Stimulated activated CD4-positive, alpha-beta T cell treated with anti-CD3 and anti-CD28 coated beads, Interleukin-15, amount 100 ng/mL, for 48 hours (primary cell): Measurements from ENCODE around the gene SLC18A2.
"Not testable (repeated sequence)": the region's sequence is repeated elsewhere in the genome, so short reads cannot be mapped to it uniquely, and the experiment has no call there.

ENCODE experiments used
- DNase-seq, 2 donors: peaks; one replicate each; pipeline ENCODE4 v3.0.0-alpha.2; 2020; ENCODE audit warnings: low read depth in 2 of 2

SLC18A2 gene

DNA sequence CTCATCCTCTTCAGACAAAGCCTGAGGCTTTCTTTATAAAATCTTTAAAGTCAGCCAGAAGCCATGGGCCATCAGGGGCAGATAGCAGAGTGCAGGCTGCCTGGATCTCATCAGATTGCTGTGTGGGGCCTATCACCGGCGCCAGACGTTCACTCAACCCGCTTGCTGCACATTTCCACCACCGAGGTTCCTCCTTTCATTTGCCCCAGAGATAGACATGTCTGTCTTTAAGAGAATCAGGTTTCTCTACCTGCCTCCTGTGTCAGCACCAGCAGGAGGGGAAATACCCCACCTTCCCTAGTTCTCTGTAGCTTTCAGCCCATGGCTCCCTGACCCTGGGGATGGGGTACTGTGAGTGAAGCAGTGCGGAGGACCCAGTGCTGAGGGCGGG, 22.0 kb downstream of the SLC18A2 start:
- no peak for DNase-seq

DNA sequence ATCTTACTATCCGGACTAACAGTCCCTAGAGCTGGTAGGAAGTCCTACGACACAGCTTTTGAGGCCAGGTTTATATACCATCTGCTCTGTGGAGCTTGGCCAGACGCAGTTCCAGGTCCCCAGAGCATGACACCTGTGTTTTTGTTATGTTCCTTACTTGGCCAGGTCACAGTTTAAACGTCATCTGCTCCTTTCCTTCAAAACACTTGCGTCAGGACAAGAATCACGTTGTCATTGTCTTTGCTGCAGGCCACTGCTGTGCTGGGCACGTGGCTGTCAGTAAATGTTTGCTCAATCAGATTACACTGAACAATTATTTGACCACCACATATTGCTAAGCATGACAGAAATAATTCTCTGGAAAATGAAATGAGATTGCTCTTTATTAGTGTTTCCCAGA, 23.9 kb downstream of the SLC18A2 start:
- no peak for DNase-seq

DNA sequence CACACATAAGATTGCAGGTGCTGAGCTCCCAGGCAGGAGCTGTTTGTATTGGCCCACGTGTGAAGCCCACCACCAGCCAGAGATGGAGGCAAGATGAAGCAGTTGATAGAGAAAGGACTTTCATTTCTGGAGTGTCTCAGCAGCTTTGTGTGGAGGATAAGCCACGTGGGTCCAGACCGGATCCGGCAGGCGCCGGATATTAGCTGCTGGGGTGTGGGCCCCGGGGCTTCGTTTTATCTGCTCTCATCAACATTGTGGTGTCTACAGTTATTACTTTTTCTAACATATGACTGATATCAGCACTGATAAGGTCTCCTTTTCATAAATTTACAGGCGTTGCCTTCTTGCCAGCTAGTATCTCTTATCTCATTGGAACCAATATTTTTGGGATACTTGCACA, 25.5 kb downstream of the SLC18A2 start:
- DNase-seq = no peak

DNA sequence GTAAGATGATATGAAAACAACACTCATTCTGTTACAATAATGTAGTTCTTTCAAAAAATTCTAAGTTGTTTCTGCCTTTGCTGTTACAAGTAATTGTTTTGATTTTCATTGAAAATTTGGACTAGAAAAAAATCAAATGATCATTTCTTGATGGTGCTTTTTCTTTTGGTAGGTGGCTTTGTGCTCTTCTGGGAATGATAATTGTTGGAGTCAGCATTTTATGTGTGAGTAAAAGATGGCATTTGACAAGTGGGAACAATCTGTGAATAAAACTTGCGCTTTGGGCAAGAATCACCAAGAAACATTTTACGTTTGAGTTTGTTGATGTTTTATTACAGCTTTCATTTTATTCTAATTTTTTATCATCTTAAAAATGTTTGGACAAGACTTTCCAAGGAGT, 25.9 kb downstream of the SLC18A2 start:
- DNase-seq = no peak

DNA sequence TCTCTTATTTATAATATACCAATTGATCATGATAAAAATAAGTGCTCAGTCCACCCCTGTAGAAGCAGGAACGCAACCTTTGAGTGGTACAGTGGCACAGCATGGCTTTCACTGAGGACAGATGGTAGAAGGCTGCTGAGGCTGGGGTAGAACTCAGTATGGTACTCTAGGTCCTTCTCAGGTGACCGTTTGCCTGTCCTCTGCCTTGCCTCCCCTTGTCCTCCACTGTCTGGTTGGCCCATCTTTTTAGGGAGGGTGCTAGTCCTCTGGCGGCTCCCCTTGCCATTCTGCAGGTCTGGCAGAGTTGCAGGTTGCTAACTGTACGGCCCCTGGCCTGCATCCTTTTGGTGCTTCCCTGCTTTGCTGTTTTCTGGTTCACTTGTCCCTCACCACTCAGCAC, 27.3 kb downstream of the SLC18A2 start:
- no peak for DNase-seq

DNA sequence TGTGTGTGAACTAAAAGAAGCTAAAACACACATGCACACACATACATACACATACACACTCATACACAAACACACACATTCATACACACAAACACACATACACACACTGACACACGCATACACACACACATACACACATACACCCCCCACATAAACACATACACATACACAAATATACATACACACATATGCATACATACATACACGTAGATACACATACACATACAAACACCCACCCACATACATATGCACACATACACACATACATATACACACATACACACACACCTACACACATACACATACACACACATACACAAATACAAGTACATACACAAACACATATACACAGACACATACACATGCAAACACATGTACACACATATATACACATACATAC, 28.0 kb downstream of the SLC18A2 start:
- no peak for DNase-seq

DNA sequence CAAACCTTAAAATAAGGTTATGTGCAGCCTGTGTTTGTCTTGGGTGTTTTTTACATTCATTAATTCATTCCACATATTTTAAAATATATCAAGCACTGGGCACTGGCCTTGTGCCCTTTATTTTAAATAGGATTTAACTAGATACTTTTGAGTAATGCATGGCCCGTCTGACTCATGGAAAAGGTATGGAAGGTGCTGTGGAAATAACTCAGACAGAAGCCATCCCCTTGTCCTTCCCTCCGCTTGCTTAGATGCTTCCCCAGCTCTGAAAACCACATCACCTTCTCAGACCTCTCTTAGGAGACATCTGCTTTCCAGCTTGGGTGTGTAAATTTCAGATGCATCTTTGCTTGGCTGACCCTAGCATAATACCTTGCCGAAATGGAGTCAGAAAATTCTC, 30.5 kb downstream of the SLC18A2 start:
- DNase-seq = no peak

DNA sequence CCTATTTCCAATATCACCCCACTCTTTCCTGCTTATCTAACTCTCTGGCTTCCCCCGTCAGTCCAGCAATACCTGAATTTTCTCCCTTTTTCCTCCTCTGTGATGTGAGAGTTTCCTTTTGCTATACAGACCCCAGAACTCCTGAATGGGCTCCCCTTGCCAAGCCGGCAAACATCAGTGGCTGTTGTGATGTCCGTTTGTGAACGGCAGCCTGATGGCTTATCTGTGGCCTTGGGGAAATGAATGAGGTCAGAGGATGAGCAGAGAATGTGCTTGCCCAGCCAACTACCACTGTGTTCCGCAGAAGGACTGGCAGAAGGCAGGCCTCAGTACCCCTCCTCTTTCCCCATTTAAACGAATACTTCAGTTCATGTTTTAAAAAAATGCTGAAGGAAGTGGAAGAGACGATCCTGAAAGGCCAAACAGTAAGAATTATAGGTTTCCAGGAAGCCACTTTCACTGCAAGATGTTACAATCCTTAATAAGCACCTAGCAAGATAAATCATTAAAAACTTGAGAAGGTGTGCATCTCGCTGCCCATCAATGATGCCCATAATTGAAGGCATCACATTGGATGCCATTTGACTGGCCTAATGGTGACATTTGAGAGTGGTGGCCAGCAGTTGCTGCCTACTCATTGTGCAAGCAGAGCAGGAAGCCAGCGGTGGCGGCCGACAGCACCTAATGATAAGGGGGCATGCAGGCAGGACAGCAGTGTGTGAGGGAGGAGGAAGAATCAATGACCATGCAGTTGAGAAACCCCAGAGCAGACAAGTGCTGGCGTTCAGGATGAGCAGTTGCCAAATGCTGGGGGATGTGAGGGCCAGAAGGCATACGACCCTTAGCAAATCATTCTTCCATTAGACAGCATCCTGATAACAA, 31.5 kb downstream of the SLC18A2 start:
- DNase-seq = no peak

DNA sequence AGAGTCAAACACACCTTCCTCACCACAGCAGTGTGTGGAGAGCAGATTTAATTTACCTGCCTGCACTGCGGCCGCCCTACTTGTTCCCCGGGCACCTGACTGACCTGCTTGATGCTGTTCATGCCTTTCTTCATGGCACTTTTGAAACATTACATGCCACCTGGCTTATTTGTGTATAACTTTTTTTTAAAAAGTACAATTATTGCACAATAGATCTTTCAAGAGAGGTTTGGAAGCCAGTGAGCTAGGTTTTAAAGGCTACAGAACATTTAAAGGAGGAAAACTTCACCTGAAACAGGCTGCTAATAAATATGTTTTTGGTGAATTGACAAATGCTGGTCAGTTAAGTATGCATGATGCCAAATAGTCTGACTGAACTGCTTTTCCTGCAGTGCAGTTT, 33.1 kb downstream of the SLC18A2 start:
- DNase-seq = no peak

DNA sequence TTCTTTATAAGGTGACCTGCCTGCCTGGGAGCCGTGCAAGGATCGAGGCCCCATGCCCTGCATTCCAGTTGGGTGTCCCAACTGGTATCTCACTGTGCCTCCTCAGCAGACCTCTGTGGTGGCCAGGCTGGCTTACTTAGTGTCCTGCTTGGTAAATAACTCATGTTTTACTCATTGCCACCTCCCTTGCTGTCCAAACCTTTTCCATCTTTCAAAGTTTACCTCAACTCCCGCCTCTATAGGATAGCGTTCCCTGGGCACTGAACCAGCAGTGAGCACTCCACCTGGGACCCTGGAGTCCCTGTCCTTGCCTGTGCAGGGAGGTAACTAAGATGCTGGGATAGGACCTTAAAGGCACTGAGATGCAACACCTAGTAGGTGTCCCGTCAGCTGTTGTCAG, 33.6 kb downstream of the SLC18A2 start:
- DNase-seq = no peak

DNA sequence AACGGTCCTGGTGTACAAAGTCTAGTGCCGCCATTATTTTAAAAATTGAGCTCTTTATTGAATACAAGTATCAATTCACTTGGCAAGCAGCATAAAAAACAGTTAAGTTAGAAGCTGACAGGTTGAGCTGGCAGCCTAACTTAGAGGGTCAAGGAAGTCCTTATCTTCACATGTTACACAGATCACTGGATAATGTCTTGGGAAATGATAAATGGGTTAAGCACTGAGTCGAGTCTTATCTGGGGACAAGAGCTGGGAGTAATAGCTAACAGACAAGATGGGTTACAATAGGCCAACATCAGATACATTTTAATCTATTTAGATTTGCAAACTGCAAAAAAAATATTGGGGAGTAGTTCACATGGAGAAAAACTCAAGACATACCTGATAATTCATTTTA, 34.2 kb downstream of the SLC18A2 start:
- no peak for DNase-seq

DNA sequence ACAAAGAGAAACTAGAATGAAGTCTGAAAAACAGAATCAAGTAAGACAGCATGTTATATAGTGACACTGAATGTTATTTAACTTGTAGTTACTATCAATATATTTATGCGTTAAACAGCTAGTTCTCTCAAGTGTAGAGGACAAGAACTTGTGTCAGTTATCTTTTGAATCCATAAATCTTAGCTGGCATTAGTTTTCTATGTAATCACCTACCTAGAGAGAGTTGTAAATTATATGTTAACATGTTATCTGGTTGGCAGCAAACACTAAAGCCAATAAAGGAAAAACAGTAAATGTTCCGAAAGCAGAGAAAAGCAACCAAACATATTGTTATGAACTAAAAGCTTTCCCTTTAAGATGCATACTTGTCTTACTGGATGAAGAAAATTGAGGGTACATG, 36.8 kb downstream of the SLC18A2 start:
- DNase-seq = no peak

DNA sequence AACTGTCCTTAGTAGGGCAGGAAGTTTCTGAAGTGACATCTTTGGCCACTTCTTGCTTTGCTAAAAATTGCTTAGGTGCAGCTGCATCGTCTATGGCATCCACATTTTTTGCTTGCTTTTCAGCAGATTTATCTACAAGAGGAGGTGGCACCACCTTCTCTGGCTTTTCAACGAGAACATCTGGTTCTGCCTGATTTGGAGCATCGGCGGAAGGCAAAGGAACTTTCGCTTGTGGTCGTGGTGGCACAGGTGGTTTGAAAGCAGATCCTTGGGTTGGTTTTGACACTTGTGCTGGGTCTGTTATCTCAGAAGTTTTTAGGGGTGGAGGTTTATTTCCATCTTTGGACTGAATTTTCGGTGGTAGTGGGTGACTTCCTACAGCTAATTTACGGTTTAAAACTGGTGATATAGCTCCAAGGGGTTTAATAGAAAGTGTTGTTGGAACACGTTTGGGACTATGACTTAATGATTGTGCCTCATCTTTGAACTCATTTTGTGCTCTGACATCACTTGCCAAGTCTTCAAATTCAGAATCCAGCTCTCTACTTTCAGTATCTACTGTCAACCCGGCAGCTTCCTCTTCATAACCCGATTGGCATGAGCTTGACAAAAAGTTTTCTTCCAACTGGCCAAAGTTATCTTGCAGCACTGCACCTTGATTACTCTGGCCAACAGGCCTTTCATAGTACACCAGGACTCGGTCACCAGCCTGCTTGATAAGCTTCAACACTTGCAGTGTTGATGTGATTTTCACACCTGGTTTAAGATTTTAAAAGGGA, 44.0 kb downstream of the SLC18A2 start:
- DNase-seq = no peak

DNA sequence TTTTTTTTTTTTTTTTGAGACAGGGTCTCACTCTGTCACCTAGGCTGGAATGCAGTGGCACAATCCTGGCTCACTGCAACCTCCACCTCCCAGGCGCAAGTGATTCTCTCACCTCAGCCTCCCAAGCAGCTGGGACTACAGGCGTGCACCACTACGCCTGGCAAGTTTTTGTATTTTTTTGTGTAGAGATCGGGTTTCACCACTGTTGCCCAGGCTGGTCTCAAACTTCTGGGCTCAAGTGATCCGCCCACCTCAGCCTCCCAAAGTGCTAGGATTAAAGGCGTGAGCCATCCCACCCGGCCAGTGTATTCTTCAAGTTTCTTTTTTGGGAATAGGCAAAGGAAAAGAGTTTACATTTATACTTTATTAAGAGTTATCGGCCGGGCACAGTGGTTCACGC, 50.0 kb downstream of the SLC18A2 start:
- not testable (repeated sequence) for DNase-seq

DNA sequence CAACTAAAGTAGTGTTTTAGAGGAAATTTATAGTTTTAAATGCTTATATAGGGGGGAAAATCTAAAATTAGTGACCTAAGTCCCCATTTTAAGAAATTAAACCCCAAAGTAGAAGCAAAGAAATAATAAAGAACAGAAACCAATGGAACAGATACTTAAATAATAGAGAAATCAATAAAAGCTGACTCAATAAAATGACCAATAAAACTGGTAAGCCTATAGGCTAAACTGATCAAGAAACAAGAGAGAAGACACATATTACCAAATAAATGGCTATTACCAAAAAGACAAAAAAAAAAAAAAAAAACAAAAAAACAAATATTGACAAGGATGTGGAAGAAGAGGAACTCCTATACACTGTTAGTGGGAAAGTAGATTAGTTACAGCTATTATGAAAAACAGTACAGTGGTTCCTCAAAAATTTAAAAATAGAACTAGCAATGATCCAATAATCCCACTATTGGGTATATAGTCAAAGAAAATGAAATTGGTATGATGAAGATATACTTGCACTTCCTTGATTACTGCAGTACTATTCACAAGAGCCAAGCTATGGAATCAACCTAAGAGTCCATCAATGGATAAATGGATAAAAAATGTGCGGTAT, 53.2 kb downstream of the SLC18A2 start:
- DNase-seq = no peak

DNA sequence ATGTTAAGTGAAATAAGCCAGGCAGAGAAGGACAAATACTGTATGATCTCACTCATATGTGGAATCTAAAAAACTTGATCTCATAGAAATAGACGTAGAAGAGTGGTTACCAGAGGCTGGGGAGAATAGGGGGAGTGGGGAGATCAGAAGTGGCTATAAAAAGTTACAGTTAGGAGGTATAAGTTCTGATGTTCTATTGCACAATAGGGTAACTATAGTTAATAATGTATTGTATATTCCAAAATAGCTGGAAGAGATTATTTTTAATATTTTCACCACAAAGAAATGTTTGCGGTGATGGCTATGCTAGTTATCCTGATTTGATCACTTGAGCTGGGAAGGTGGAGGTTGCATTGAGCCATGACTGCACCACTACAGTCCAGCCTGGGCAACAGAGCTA, 53.8 kb downstream of the SLC18A2 start:
- DNase-seq = no peak

DNA sequence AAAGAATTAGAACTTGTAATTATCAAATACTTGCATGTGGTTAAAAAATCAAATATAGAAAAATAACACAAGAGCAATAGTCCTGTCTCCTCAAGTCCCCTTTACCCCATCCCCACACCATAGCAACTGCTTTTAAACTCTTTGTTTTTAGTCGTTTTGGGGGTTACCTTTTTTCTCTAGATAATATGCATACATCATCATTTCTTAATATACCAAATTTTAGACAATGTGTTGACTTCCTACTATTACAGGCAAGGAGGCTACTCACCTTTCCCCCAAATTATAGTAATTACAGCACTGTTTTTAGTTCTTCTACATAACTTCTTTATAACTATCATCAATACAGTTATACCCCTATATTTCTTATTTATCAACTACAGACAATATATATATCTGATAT, 57.3 kb downstream of the SLC18A2 start:
- DNase-seq = no peak

DNA sequence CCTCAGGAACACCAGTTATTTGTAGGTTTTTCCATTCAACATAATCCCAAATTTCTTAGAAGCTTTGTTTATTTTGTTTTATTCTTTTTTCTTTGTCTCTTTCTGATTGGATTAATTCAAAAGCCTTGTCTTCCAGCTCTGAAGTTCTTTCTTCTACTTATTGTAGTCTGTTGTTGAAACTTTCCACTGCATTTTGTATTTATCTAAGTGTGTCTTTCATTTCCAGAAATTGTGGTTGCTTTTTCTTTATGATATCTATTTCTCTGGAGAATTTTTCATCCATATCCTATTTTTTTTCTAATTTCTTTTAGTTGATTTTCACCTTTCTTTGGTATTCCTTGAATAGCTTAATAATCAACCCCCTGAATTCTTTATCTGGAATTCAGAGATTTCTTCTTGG, 58.5 kb downstream of the SLC18A2 start:
- DNase-seq = no peak

DNA sequence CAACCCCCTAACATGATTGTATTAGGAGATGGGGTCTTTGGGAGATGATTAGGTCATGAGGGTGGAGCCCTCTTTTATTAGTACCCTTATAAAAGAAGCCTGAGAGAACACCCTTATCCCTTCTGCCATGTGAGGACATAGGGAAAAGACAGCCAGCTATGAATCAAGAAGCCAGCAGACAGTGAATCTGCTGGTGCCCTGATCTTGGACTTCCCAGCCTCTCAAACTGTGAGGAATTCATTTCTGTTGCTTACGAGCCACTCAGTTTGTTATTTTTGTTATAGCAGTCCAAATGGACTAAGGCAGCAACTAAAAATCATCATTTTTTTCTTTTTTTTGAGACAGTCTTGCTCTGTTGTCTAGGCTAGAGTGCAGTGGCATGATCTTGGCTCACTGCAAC, 59.8 kb downstream of the SLC18A2 start:
- no peak for DNase-seq

DNA sequence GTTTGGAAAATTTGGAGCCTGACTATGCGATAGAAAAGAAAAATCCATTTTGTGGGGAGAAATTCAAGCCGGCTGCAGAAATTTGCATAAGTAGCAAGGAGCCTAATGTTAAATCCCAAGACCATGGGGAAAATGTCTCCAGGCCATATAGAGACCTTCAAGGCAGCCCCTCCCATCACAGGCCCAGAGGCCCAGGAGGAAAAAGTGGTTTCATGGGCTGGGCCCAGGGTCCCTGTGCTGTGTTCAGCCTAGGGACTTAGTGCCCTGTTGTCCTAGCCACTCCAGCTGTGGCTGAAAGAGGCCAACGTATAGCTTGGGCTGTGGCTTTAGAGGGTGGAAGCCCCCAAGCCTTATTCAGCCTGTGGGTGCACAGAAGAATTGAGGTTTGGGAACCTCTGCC, 62.5 kb downstream of the SLC18A2 start:
- DNase-seq = not testable (repeated sequence)

DNA sequence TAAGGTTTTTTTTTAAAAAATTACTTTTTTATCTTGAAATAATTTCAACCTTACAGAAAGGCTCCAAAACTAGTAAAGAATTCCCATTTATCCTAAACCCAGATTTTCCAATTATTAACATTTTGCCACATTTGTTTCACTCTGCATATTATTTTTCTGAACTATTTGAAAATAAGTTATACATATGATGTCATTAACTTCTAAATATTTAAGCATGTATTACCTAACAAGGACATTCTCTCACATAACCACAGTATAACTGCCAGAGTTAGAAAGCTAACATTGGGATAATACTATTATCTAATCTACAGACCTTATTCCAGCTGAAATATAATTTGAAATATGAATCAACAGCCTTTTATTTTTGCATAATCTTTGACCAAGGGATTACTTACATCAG, 65.8 kb downstream of the SLC18A2 start:
- DNase-seq = no peak

DNA sequence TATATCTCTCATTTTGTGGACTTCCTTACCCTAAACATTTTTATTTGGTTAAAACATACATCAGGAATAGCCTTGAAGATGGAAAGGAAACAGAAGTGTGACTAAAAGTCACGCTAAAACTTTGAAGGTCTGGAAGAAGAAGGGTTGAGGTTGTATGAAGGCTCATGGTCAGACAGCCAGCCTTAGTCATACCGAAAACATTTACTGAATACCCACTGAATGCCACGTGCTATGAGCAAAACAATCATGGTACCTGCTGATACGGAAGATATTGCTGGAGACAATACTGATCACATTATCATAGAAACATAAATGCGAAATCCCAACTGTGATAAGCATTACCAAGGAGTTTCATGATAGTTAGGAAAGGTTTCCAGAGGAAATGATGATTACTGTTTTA, 70.3 kb downstream of the SLC18A2 start:
- no peak for DNase-seq

DNA sequence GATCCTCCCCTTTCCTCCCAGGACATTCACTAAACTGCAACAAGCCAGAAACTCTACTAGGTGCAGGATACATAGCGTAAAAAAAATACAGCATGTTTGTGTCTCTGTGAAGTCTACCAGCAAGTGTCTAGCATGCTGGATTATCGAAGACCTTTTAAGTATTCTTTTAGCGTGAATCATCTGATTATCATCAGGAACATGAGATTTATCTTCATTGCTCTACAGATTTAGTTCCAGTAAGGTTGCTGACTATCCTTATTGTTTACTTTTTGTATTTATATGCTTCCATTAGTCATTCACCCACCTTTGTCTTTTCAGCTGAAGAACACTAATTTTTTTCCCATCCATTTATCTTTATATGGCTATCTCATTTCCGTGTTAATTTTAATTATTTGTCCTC, 71.5 kb downstream of the SLC18A2 start:
- no peak for DNase-seq
